ENCODE results near the gene LYPLA2. TPM values are rescaled to one million over a fixed set of nuclear protein-coding genes. Genes with fewer than 3 reads are reported as not detected.

The LYPLA2 gene
- total and polyA plus RNA-seq, 4 donors, result 26.3 to 71.1 (median 43.2) TPM

GRCh38 chr1:23816361-23816760 is 25.4 kb downstream of the LYPLA2 start (continued):
- no peak for TF ChIP-seq CTCF (IDR thresholded peaks at IDR 0.05; ENCODE audit: low read depth, low read length, missing input control)
- TF ChIP-seq HNF4G (IDR thresholded peaks at IDR 0.05), result no peak

- H3K4me1 ChIP-seq (ENCODE audit: control insufficient read depth in 4 of 4, insufficient read depth in 4 of 4, low read length in 3 of 4), result no peaks in the 10 kb centered on the region
- TF ChIP-seq ATF3 (IDR thresholded peaks at IDR 0.05) (no peak), EGR1 (IDR thresholded peaks at IDR 0.05; ENCODE audit: low read depth in 2 of 2) (no peak)
- no peaks in the 10 kb centered on the region for H3K27me3 ChIP-seq (ENCODE audit: control insufficient read depth in 4 of 4, insufficient read depth in 4 of 4, low read length in 3 of 4)
- H3K9ac ChIP-seq (ENCODE audit: low read depth in 1 of 2, low read length in 2 of 2), result no peak overlapping the region
- H3K27ac ChIP-seq (ENCODE audit: low read depth in 1 of 2, low read length in 2 of 2), result no peak overlapping the region
- H3K36me3 ChIP-seq (ENCODE audit: control insufficient read depth in 4 of 4, insufficient read depth in 3 of 4, low read depth in 1 of 4, low read length in 3 of 4), result peaks cover 9 to 56% (median 46%) of the 10 kb centered on the region in 4 donors
- H3K4me3 ChIP-seq (ENCODE audit: low read depth in 1 of 3, low read length in 3 of 3), result no peak overlapping the region
- H3K9me3 ChIP-seq (ENCODE audit: control insufficient read depth in 4 of 4, low read length in 3 of 4), result no peaks in the 10 kb centered on the region
- no peak for DNase-seq (ENCODE audit: low spot score)
Observed at GRCh38 chr1:23816906-23817305, 26.0 kb downstream of the LYPLA2 start.

GRCh38 chr1:23817633-23818032 is 26.7 kb downstream of the LYPLA2 start:
- TF ChIP-seq TAF1 (conservative IDR thresholded peaks at IDR 0.05) (no peak), FOXA2 (IDR thresholded peaks at IDR 0.05) (no peak), HNF4G (IDR thresholded peaks at IDR 0.05) (no peak), HNF4A (conservative IDR thresholded peaks at IDR 0.05) (no peak), JUND (IDR thresholded peaks at IDR 0.05) (no peak), RXRA (IDR thresholded peaks at IDR 0.05) (no peak), NR2F2 (IDR thresholded peaks at IDR 0.05) (no peak), YY1 (IDR thresholded peaks at IDR 0.05) (no peak), ATF3 (IDR thresholded peaks at IDR 0.05) (no peak), RAD21 (IDR thresholded peaks at IDR 0.05) (no peak), SP1 (IDR thresholded peaks at IDR 0.05) (no peak), REST (IDR thresholded peaks at IDR 0.05) (no peak), ZBTB33 (IDR thresholded peaks at IDR 0.05) (no peak), MAX (IDR thresholded peaks at IDR 0.05) (no peak)
- DNase-seq (ENCODE audit: low spot score), result no peak
- H3K9ac ChIP-seq (ENCODE audit: low read depth in 1 of 2, low read length in 2 of 2), result no peak overlapping the region
- 91% methylated on average over 3 of the region's 3 CpGs for WGBS
- no peaks in the 10 kb centered on the region for H3K27me3 ChIP-seq (ENCODE audit: control insufficient read depth in 4 of 4, insufficient read depth in 4 of 4, low read length in 3 of 4)
- H3K9me3 ChIP-seq (ENCODE audit: control insufficient read depth in 4 of 4, low read length in 3 of 4), result no peaks in the 10 kb centered on the region
- H3K4me1 ChIP-seq (ENCODE audit: control insufficient read depth in 4 of 4, insufficient read depth in 4 of 4, low read length in 3 of 4), result peaks cover 0 to 4% (median 0%) of the 10 kb centered on the region in 4 donors
- no peak overlapping the region for H3K27ac ChIP-seq (ENCODE audit: low read depth in 1 of 2, low read length in 2 of 2)
- peaks cover 9 to 50% (median 41%) of the 10 kb centered on the region in 4 donors for H3K36me3 ChIP-seq (ENCODE audit: control insufficient read depth in 4 of 4, insufficient read depth in 3 of 4, low read depth in 1 of 4, low read length in 3 of 4)
- no peak overlapping the region for H3K4me3 ChIP-seq (ENCODE audit: low read depth in 1 of 3, low read length in 3 of 3)

All from liver (tissue), 9 donors.